HepG2 (cell line): Measurements from ENCODE around the gene LY6G5B. TPM values are rescaled to one million over a fixed set of nuclear protein-coding genes. Genes with fewer than 3 reads are reported as not detected.

Experiments
- ARNT2 ChIP-seq: sonication (generic); formaldehyde crosslinking; IDR thresholded peaks from 2 replicates; pipeline ENCODE4 v1.8.0; 2022; ENCODE audit warnings: mild to moderate bottlenecking, low read depth, missing genetic modification reagents, moderate library complexity
- ATRX ChIP-seq: sonication (generic); formaldehyde crosslinking; IDR thresholded peaks from 2 replicates; pipeline ENCODE4 v1.4.0; 2020; ENCODE audit warnings: missing genetic modification reagents, borderline replicate concordance
- EP300 ChIP-seq, 3 experiments: sonication (generic) in 1 of 3; formaldehyde crosslinking in 1 of 3; IDR thresholded peaks; 2 replicates each; pipeline versions ENCODE4 v1.5.1 to v1.6.1; 2011 to 2020; ENCODE audit warnings: low read depth in 2 of 3, low read length in 2 of 3, borderline replicate concordance in 1 of 3, improper control_type of control experiment in 1 of 3, mild to moderate bottlenecking in 1 of 3, missing genetic modification reagents in 1 of 3, moderate library complexity in 1 of 3
- EZH2 ChIP-seq: conservative IDR thresholded peaks from 2 replicates; pipeline ENCODE4 v1.6.1; 2012; ENCODE audit warnings: mild to moderate bottlenecking, low read depth, low read length, moderate library complexity
- KLF12 ChIP-seq: sonication (generic); formaldehyde crosslinking; IDR thresholded peaks from 2 replicates; pipeline ENCODE4 v1.4.0; 2020; ENCODE audit warnings: missing genetic modification reagents, borderline replicate concordance
- MEIS1 ChIP-seq: sonication (generic); formaldehyde crosslinking; IDR thresholded peaks from 2 replicates; pipeline ENCODE4 v1.9.0; 2021; ENCODE audit warnings: mild to moderate bottlenecking, missing genetic modification reagents, moderate library complexity, borderline replicate concordance
- MIXL1 ChIP-seq: IDR thresholded peaks from 2 replicates; pipeline ENCODE4 v1.6.1; 2016
- NFE2 ChIP-seq: sonication (generic); formaldehyde crosslinking; IDR thresholded peaks from 2 replicates; pipeline ENCODE4 v1.4.0; 2020; ENCODE audit warnings: missing genetic modification reagents
- PTBP1 ChIP-seq: fragments of 200-400 bp; formaldehyde crosslinking; IDR thresholded peaks from 2 replicates; pipeline ENCODE4 v1.6.1; 2018; ENCODE audit warnings: low read length, low read depth; ENCODE audit not compliant: poor library complexity, severe bottlenecking
- RFXAP ChIP-seq: sonication (generic); formaldehyde crosslinking; IDR thresholded peaks from 2 replicates; pipeline ENCODE4 v1.4.0; 2020; ENCODE audit warnings: missing genetic modification reagents, borderline replicate concordance
- SYNCRIP ChIP-seq: fragments of 200-400 bp; formaldehyde crosslinking; IDR thresholded peaks from 2 replicates; pipeline ENCODE4 v1.6.1; 2018; ENCODE audit warnings: mild to moderate bottlenecking, low read depth, low read length; ENCODE audit not compliant: insufficient read depth
- TEAD2 ChIP-seq: sonication (generic); formaldehyde crosslinking; IDR thresholded peaks from 2 replicates; pipeline ENCODE4 v1.9.0; 2021; ENCODE audit warnings: missing genetic modification reagents
- XRCC5 ChIP-seq: fragments of 200-400 bp; formaldehyde crosslinking; optimal IDR thresholded peaks from 2 replicates; pipeline ENCODE3; 2017; ENCODE audit warnings: mild to moderate bottlenecking, low read length
- YEATS2 ChIP-seq: sonication (generic); formaldehyde crosslinking; IDR thresholded peaks from 2 replicates; pipeline ENCODE4 v1.4.0; 2020; ENCODE audit warnings: missing genetic modification reagents, borderline replicate concordance
- ZIK1 ChIP-seq: sonication (generic); formaldehyde crosslinking; IDR thresholded peaks from 2 replicates; pipeline ENCODE4 v1.5.0; 2020; ENCODE audit warnings: mild to moderate bottlenecking, low read depth, missing genetic modification reagents, borderline replicate concordance
- ZNF121 ChIP-seq: sonication (generic); formaldehyde crosslinking; IDR thresholded peaks from 2 replicates; pipeline ENCODE4 v1.5.0; 2020; ENCODE audit warnings: mild to moderate bottlenecking, missing genetic modification reagents
- ZNF20 ChIP-seq: sonication (generic); formaldehyde crosslinking; IDR thresholded peaks from 2 replicates; pipeline ENCODE4 v1.4.0; 2020; ENCODE audit warnings: mild to moderate bottlenecking, moderate library complexity, missing genetic modification reagents
- ZNF383 ChIP-seq: sonication (generic); formaldehyde crosslinking; IDR thresholded peaks from 2 replicates; pipeline ENCODE4 v1.4.0; 2020; ENCODE audit warnings: missing genetic modification reagents, mild to moderate bottlenecking, borderline replicate concordance
- polyA plus RNA-seq, 8 experiments: library from polyadenylated mRNA; depleted of rRNA in 3 of 8; stranded (reverse) in 7 of 8; unstranded in 1 of 8; fragments of >200 nt; fragmentation: Illumina TruSeq in 4 of 8; extraction: Trizol in 4 of 8; gene quantifications; 2 replicates each; pipeline versions ENCODE4 v1.2.1 to v1.2.3, GENCODE V29; 2011 to 2016; ENCODE audit warnings: low read depth in 4 of 8, missing spikeins in 1 of 8, mixed read lengths in 1 of 8; ENCODE audit not compliant: insufficient read depth in 1 of 8
- total RNA-seq, 5 experiments: library from RNA; depleted of rRNA; stranded (reverse); fragments of >200 nt; fragmentation: Illumina TruSeq; extraction: Trizol; gene quantifications; 2 replicates each; pipeline ENCODE4 v1.2.3, GENCODE V29; 2016; ENCODE audit warnings: low read depth in 1 of 5
- TF ChIP-seq, protein P1 (sequence below): sonication (generic); formaldehyde crosslinking; IDR thresholded peaks from 2 replicates; pipeline ENCODE4 v1.4.0; 2020; ENCODE audit warnings: missing genetic modification reagents, mild to moderate bottlenecking, borderline replicate concordance
- TF ChIP-seq, protein P2 (sequence below): sonication (generic); formaldehyde crosslinking; IDR thresholded peaks from 2 replicates; pipeline ENCODE4 v1.5.0; 2020; ENCODE audit warnings: missing genetic modification reagents
- TF ChIP-seq, protein P3 (sequence below): sonication (generic); formaldehyde crosslinking; IDR thresholded peaks from 2 replicates; pipeline ENCODE4; 2020; ENCODE audit warnings: missing genetic modification reagents, mild to moderate bottlenecking, borderline replicate concordance

LY6G5B gene
- total and polyA plus RNA-seq, 2 of the 13 experiments (the other 11 are each of a cell fraction or from before 2014, with no cell fraction given): 7.8 to 15.7 TPM

DNA sequence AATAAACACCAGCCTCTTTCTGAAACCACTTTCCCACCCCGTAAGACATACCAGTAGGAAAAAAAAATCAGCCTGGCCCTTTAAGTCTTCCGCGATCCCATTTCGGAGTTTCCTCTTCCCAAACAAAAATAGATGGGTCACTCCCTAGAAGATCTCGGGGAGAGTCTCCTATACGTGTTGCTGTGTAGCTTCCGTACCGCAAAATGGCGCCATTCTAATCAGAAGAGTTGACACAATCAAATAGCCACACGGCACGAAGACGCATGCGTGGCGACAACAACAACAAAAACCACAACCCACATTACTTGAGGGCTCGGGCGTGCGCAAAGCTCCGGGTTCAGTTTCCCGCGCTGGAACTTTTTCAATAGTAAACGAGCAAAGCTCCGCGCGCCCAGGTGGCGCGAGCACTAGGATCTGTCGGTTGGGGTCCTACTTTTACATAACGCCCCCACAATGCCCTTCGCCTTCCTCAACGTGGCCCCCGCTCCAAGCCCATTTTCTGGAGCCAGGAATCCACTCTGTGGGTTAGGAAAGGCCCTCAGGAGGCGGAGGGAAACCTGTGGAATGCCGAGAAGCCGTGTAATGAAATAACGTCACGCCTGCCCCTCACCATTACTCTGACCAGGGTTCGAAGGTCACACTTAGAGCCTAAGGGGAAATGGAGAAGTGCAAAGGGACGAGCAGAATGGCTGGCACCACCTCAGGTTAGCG is 4.8 kb upstream of the LY6G5B start, which contains the start of gene GPANK1 (continued):
- TF ChIP-seq RFXAP (CRISPR knock-in tag): peak; percentile 21; the same call in 1 of the 2 replicates
- no peak for TF ChIP-seq XRCC5
- peak; percentile 36; the same call in 1 of the 2 replicates for TF ChIP-seq ARNT2 (CRISPR knock-in tag)
- TF ChIP-seq, protein P1, sequence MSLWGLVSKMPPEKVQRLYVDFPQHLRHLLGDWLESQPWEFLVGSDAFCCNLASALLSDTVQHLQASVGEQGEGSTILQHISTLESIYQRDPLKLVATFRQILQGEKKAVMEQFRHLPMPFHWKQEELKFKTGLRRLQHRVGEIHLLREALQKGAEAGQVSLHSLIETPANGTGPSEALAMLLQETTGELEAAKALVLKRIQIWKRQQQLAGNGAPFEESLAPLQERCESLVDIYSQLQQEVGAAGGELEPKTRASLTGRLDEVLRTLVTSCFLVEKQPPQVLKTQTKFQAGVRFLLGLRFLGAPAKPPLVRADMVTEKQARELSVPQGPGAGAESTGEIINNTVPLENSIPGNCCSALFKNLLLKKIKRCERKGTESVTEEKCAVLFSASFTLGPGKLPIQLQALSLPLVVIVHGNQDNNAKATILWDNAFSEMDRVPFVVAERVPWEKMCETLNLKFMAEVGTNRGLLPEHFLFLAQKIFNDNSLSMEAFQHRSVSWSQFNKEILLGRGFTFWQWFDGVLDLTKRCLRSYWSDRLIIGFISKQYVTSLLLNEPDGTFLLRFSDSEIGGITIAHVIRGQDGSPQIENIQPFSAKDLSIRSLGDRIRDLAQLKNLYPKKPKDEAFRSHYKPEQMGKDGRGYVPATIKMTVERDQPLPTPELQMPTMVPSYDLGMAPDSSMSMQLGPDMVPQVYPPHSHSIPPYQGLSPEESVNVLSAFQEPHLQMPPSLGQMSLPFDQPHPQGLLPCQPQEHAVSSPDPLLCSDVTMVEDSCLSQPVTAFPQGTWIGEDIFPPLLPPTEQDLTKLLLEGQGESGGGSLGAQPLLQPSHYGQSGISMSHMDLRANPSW (CRISPR knock-in tag): no peak
- peak; percentile 39; the same call in 1 of the 2 replicates for TF ChIP-seq YEATS2 (CRISPR knock-in tag)
- TF ChIP-seq, protein P2, sequence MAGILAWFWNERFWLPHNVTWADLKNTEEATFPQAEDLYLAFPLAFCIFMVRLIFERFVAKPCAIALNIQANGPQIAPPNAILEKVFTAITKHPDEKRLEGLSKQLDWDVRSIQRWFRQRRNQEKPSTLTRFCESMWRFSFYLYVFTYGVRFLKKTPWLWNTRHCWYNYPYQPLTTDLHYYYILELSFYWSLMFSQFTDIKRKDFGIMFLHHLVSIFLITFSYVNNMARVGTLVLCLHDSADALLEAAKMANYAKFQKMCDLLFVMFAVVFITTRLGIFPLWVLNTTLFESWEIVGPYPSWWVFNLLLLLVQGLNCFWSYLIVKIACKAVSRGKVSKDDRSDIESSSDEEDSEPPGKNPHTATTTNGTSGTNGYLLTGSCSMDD (CRISPR knock-in tag): no peak
- TF ChIP-seq, protein P3, sequence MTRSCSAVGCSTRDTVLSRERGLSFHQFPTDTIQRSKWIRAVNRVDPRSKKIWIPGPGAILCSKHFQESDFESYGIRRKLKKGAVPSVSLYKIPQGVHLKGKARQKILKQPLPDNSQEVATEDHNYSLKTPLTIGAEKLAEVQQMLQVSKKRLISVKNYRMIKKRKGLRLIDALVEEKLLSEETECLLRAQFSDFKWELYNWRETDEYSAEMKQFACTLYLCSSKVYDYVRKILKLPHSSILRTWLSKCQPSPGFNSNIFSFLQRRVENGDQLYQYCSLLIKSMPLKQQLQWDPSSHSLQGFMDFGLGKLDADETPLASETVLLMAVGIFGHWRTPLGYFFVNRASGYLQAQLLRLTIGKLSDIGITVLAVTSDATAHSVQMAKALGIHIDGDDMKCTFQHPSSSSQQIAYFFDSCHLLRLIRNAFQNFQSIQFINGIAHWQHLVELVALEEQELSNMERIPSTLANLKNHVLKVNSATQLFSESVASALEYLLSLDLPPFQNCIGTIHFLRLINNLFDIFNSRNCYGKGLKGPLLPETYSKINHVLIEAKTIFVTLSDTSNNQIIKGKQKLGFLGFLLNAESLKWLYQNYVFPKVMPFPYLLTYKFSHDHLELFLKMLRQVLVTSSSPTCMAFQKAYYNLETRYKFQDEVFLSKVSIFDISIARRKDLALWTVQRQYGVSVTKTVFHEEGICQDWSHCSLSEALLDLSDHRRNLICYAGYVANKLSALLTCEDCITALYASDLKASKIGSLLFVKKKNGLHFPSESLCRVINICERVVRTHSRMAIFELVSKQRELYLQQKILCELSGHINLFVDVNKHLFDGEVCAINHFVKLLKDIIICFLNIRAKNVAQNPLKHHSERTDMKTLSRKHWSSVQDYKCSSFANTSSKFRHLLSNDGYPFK (CRISPR knock-in tag): peak; percentile 57; the same call in 1 of the 2 replicates
- no peak for TF ChIP-seq SYNCRIP
- TF ChIP-seq ZNF121: no peak
- TF ChIP-seq ZIK1 (CRISPR knock-in tag): peak; percentile 61; the same call in 1 of the 2 replicates
- no peak; the same call in 1 of the 2 replicates for TF ChIP-seq MEIS1
- TF ChIP-seq NFE2: no peak
- TF ChIP-seq EP300 (IDR thresholded peaks at IDR 0.05; ENCODE audit: low read depth in 2 of 2, low read length in 2 of 2): peak in 1 of 2 experiments; percentile 24; a peak in 1 of 4 replicates
- no peak for TF ChIP-seq EP300 (CRISPR knock-in tag; IDR thresholded peaks at IDR 0.05; ENCODE audit: borderline replicate concordance)
- TF ChIP-seq MIXL1: peak; percentile 75; the same call in 1 of the 2 replicates
- TF ChIP-seq ZNF383 (CRISPR knock-in tag): no peak
- TF ChIP-seq PTBP1: peak; percentile 31
- TF ChIP-seq EZH2: no peak
- TF ChIP-seq TEAD2 (CRISPR knock-in tag): no peak
- no peak for TF ChIP-seq ATRX
- 0 out of 2 replicates have a peak, but pooled peaks have one; percentile 28 for TF ChIP-seq KLF12 (CRISPR knock-in tag)
- TF ChIP-seq ZNF20 (CRISPR knock-in tag): no peak
